GM12878 (cell line): Measurements from ENCODE around the gene GALNT18. TPM values are rescaled to one million over a fixed set of nuclear protein-coding genes. Genes with fewer than 3 reads are reported as not detected.

ENCODE experiments used
- ATAC-seq: fragments of 200-7000 bp; cut with Tn5 transposase; 3 replicates; pipeline ENCODE4 v1.9.1; 2020; ENCODE audit warnings: mild to moderate bottlenecking, moderate library complexity
- BruUV-seq: library from RNA; stranded (reverse); fragments of 400-500 nt; replicated peaks from 2 replicates; lab custom pipeline; 2021; lab: Mats Ljungman, UMichigan
- CTCF ChIA-PET: fragments of 300-600 bp; sonication (Branson Sonifier 250); formaldehyde crosslinking; extraction: SDS; loops from one replicate; lab custom pipeline; 2021; ENCODE audit warnings: inconsistent platforms; lab: Yijun Ruan, JAX
- POLR2A ChIA-PET: fragments of 350-600 bp; formaldehyde crosslinking; extraction: SDS; loops from one replicate; lab custom pipeline; 2021; ENCODE audit warnings: inconsistent platforms; lab: Charles Lee
- RAD21 ChIA-PET: fragments of 300-600 bp; sonication (Branson Sonifier 250); formaldehyde crosslinking; loops from one replicate; lab custom pipeline; 2023; ENCODE audit warnings: antibody characterized with exemption; ENCODE audit not compliant: unreplicated experiment; lab: Charles Lee
- SMC1A ChIA-PET: fragments of 300-600 bp; sonication (Branson Sonifier 250); formaldehyde crosslinking; loops from one replicate; lab custom pipeline; 2023; ENCODE audit not compliant: unreplicated experiment, uncharacterized antibody; lab: Charles Lee
- DNase-seq: peaks from one replicate; pipeline ENCODE4 v3.0.0-alpha.2; 2011; ENCODE audit warnings: low read depth, low spot score
- FAIRE-seq: peaks from 3 replicates; lab custom pipeline; 2011; peaks lifted over from hg19 to GRCh38; lab: Jason Lieb, UNC
- H2AFZ ChIP-seq: 2 replicates; pipeline ENCODE4 v1.6.0; 2011; ENCODE audit warnings: low read depth, low read length, control low read depth; ENCODE audit not compliant: control insufficient read depth
- H3K27ac ChIP-seq: 2 replicates; pipeline ENCODE4 v1.5.1; 2011; ENCODE audit warnings: control low read depth; ENCODE audit not compliant: control insufficient read depth, insufficient read depth
- H3K27me3 ChIP-seq, 2 experiments: replicated peaks in 1 of 2; 2 replicates each; pipeline versions ENCODE4 v1.6.0 to v1.6.1; 2011; ENCODE audit warnings: low read length in 1 of 2; ENCODE audit not compliant: control insufficient read depth in 2 of 2, insufficient read depth in 2 of 2
- H3K36me3 ChIP-seq, 2 experiments: 2 replicates each; pipeline ENCODE4 v1.5.1; 2011; ENCODE audit warnings: low read length in 1 of 2; ENCODE audit not compliant: control insufficient read depth in 2 of 2, insufficient read depth in 2 of 2
- H3K4me1 ChIP-seq: 2 replicates; pipeline ENCODE4 v1.6.1; 2011; ENCODE audit warnings: mild to moderate bottlenecking, low read length, moderate library complexity, mixed read lengths; ENCODE audit not compliant: control insufficient read depth, insufficient read depth
- H3K4me2 ChIP-seq: 2 replicates; pipeline ENCODE4 v1.6.0; 2011; ENCODE audit warnings: control low read depth; ENCODE audit not compliant: control insufficient read depth, insufficient read depth
- H3K4me3 ChIP-seq: fragments of 200-600 bp; sonication (generic); 2 replicates; pipeline ENCODE4 v1.5.1; 2016
- H3K79me2 ChIP-seq: 2 replicates; pipeline ENCODE4 v1.6.0; 2011; ENCODE audit warnings: low read length; ENCODE audit not compliant: control insufficient read depth, insufficient read depth
- H3K9ac ChIP-seq: 2 replicates; pipeline ENCODE4 v1.8.0; 2011; ENCODE audit warnings: low read length, control low read depth, mixed read lengths; ENCODE audit not compliant: control insufficient read depth, insufficient read depth
- H3K9me3 ChIP-seq: replicated peaks from 3 replicates; pipeline ENCODE4 v1.5.1; 2011; ENCODE audit warnings: mild to moderate bottlenecking, low read length; ENCODE audit not compliant: control insufficient read depth, insufficient read depth
- H4K20me1 ChIP-seq: 2 replicates; pipeline ENCODE4 v1.6.0; 2011; ENCODE audit not compliant: control insufficient read depth, insufficient read depth
- CREM ChIP-seq: IDR thresholded peaks from 2 replicates; pipeline ENCODE4 v1.6.1; 2014; ENCODE audit warnings: antibody characterized with exemption, low read depth
- GATAD2B ChIP-seq: fragments of 450-650 bp; conservative IDR thresholded peaks from 2 replicates; pipeline ENCODE4 v1.6.1; 2017; ENCODE audit warnings: low read depth, mild to moderate bottlenecking, moderate library complexity
- JUNB ChIP-seq: IDR thresholded peaks from 2 replicates; pipeline ENCODE4 v1.6.1; 2016; ENCODE audit warnings: antibody characterized with exemption, mild to moderate bottlenecking
- RFX5 ChIP-seq: IDR thresholded peaks from 2 replicates; pipeline ENCODE4 v1.6.1; 2011; ENCODE audit warnings: low read depth, low read length, improper control_type of control experiment
- SPI1 ChIP-seq: IDR thresholded peaks from 2 replicates; pipeline ENCODE4 v1.6.1; 2011; ENCODE audit warnings: low read depth, mild to moderate bottlenecking, low read length, moderate library complexity, borderline replicate concordance; ENCODE audit not compliant: insufficient read depth
- WGBS: methylation state at CpG from one replicate; pipeline ENCODE4 v1.1.6; 2016; ENCODE audit warnings: low lambda C conversion rate; ENCODE audit not compliant: insufficient replicate concordance, insufficient coverage; ENCODE audit errors: missing lambda C conversion rate; 5-methylcytosine and 5-hydroxymethylcytosine counted together
- in situ Hi-C: fragments of 300-500 bp; cut with MboI; formaldehyde crosslinking; loops from 9 replicates; pipeline ENCODE4 v1.14.3; 2018; ENCODE audit warnings: mixed read lengths
- intact Hi-C: fragments of 100-400 bp; cut with micrococcal nuclease; formaldehyde crosslinking; loops from one replicate; pipeline ENCODE4 v1.14.2; 2022; ENCODE audit not compliant: unreplicated experiment
- polyA plus RNA-seq, 11 experiments: library from polyadenylated mRNA; depleted of rRNA in 4 of 11; unstranded in 6 of 11; stranded (reverse) in 5 of 11; fragments of >200 nt; fragmentation: Nextera tagmentation in 4 of 11; fragmentation: Illumina TruSeq in 1 of 11; extraction: Ambion mirVana in 4 of 11; extraction: Trizol in 1 of 11; gene quantifications; 1 replicate in 1 of 11; 2 replicates in 10 of 11; pipeline versions ENCODE4 v1.2.1 to v1.2.3, GENCODE V29; 2011 to 2016; ENCODE audit warnings: inconsistent platforms in 2 of 11, missing spikeins in 2 of 11, low read depth in 1 of 11
- total RNA-seq, 4 experiments: library from RNA; depleted of rRNA in 3 of 4; stranded (reverse); fragments of >200 nt in 3 of 4; fragmentation: Illumina TruSeq in 1 of 4; extraction: Trizol in 1 of 4; gene quantifications; 2 replicates each; pipeline versions ENCODE4 v1.2.1 to v1.2.3, GENCODE V29; 2013 to 2021
- TF ChIP-seq, protein P1 (sequence below): fragments of 450-650 bp; IDR thresholded peaks from 2 replicates; pipeline ENCODE4 v1.6.1; 2017; ENCODE audit warnings: mild to moderate bottlenecking, moderate library complexity

Gene GALNT18
- total and polyA plus RNA-seq, 10 of the 15 experiments (the other 5 are each of a cell fraction or from before 2014, with no cell fraction given) = 1.2 to 14.2 (median 6.3) TPM

- 21% methylated on average over 3 of the region's 3 CpGs for WGBS
- BruUV-seq = no TSS peak
- in situ Hi-C loops = no loop called here
These were observed 310.6 kb downstream of the GALNT18 start for GRCh38 chr11:11311169-11311568.

More at GRCh38 chr11:11311169-11311568, 310.6 kb downstream of the GALNT18 start:
- ChIA-PET POLR2A (no interaction called here), RAD21 (no interaction called here), SMC1A (no interaction called here), CTCF (no interaction called here)
- FAIRE-seq (no peak), ATAC-seq (peak; percentile 29; the same call in 1 of the 3 replicates), DNase-seq (peak; percentile 9)
- H3K4me3 ChIP-seq = no peak overlapping the region
- H3K27ac ChIP-seq = no peak overlapping the region
- H2AFZ ChIP-seq = no peak overlapping the region
- no peaks in the 10 kb centered on the region; the same call in 2 of the 3 replicates for H3K9me3 ChIP-seq
- intact Hi-C loops = no loop called here
- H3K9ac ChIP-seq = no peak overlapping the region
- H3K36me3 ChIP-seq = no peaks in the 10 kb centered on the region; a peak in 1 of 4 replicates
- no peak overlapping the region for H3K4me2 ChIP-seq
- TF ChIP-seq, protein P1, sequence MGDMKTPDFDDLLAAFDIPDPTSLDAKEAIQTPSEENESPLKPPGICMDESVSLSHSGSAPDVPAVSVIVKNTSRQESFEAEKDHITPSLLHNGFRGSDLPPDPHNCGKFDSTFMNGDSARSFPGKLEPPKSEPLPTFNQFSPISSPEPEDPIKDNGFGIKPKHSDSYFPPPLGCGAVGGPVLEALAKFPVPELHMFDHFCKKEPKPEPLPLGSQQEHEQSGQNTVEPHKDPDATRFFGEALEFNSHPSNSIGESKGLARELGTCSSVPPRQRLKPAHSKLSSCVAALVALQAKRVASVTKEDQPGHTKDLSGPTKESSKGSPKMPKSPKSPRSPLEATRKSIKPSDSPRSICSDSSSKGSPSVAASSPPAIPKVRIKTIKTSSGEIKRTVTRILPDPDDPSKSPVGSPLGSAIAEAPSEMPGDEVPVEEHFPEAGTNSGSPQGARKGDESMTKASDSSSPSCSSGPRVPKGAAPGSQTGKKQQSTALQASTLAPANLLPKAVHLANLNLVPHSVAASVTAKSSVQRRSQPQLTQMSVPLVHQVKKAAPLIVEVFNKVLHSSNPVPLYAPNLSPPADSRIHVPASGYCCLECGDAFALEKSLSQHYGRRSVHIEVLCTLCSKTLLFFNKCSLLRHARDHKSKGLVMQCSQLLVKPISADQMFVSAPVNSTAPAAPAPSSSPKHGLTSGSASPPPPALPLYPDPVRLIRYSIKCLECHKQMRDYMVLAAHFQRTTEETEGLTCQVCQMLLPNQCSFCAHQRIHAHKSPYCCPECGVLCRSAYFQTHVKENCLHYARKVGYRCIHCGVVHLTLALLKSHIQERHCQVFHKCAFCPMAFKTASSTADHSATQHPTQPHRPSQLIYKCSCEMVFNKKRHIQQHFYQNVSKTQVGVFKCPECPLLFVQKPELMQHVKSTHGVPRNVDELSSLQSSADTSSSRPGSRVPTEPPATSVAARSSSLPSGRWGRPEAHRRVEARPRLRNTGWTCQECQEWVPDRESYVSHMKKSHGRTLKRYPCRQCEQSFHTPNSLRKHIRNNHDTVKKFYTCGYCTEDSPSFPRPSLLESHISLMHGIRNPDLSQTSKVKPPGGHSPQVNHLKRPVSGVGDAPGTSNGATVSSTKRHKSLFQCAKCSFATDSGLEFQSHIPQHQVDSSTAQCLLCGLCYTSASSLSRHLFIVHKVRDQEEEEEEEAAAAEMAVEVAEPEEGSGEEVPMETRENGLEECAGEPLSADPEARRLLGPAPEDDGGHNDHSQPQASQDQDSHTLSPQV = no peak
- TF ChIP-seq SPI1 (peak; percentile 85), GATAD2B (no peak), CREM (no peak), JUNB (0 out of 2 replicates have a peak, but pooled peaks have one; percentile 7), RFX5 (no peak)
- 0 out of 2 replicates have a peak, but pooled peaks cover 5% of the 10 kb centered on the region for H3K4me1 ChIP-seq
- H4K20me1 ChIP-seq = no peaks in the 10 kb centered on the region
- no peaks in the 10 kb centered on the region for H3K79me2 ChIP-seq
- H3K27me3 ChIP-seq = no peaks in the 10 kb centered on the region
